ENCODE data around the gene NET1.
A peak's percentile ranks its signal among the peaks of the same experiment; 100 is the strongest.

NET1 gene

DNA sequence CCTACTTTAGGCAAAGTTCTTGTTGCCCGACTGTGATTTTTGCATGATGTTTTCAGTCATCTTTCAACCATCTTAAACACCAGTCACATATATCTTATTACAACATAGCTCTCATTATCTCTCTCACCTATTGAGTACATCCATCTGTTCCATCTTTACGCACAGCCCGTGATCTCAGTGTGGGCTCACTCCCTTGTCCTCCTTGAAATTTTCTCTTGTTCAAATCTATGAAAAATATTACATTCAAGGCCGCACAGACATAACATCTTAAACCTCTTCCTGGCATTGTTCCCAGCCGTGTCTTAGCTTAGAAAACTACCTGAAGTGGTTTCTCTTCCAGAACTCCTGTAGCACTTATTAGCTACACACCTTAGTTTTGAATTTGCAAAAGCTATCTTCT, 32.6 kb downstream of the NET1 start:
- DNase-seq = no peak

DNA sequence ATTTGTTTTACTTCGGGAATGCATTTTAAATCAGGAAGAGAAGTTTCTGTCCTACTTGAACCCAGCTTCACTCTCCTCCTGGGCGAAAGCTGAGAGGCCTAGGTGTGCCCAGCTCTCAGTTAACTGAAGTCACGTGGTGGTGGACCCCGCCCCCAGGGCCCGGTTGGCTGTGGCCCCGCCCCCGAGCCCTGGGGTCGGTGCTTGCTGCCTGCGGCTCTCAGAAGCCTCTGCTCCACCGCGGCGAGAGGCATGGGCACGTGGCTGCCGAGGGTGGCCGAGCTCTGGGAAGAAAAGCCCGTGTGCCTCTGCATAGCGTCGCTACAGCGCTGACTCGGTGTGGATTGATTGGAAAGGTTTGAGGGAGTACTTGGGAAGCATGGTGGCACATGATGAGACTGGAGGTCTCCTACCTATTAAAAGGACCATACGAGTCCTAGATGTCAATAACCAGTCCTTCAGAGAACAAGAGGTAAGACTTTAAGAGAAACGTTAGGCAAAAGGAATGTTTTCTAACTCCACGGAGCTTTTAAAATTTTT, 34.1 kb downstream of the NET1 start:
- peak; percentile 88 for DNase-seq

DNA sequence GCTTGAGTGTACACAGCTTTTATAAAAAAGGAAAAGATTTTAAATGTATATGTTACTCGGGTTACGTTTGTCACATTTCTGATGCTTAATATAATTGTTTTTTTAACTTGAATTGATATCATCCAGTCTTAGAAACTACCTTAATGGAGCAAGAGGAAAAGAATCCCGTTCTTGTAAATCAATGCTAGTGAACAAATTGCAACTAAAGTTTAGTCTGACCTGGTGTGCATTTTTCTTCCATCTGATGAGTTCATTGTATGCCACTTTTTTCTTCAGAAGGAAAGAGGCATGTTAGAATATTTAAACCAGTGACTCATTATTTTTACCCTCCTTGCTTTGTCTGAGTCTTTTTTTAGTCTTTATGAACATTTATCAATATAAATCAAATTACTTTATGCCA, 34.7 kb downstream of the NET1 start:
- DNase-seq = peak; percentile 42

DNA sequence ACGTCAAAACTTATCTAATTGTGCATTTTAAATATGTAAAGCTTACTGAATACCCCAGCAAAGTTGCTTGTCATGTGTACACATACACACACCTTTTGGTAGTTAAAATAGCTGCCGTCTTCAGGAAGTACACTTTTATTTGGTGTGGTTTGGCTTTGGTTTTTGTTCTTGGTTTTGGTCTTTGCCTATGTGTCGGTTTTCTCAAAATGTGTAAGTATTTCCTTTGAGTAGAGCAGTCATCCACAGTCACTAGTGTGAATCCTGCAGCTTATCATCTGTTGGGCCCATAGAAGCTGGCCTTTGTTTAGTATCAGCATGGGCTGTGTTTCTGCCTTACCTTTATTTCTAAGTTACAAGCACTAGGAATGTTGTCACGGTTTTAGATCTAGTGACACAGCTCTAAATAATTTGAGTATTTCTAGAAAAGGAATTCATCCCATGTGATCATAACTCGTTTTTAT, 35.3 kb downstream of the NET1 start:
- peak; percentile 33 for DNase-seq

DNA sequence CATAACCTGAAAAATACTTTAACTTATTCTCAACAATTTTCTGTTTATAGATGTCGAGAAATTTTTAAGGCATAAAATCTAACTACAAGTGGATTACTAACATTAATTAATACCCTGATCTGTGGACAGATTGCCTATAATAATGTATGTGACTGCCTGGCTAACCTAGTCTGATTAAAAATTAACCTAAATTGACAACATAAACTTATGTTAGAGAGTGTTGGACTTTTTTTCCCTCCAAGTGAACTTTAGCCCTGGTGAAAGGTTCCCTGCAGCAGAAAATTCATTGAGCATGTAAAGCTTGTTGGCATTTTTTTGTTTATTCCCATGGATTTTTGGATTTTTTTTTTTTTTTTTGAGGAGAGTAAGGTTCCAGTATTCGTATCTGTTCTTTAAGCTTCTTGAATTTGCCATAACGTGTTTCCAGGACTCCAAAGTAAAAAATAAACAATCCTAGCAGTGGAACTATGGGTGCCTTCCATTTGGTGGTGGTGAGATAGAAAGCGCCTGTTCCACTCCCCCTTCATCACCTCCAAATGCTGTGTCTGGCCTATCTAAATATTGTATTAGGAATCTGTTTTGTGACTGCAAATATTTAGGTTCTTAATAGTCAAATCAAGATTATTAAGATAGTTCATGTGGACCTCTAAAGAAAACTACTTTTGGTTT, 36.1 kb downstream of the NET1 start:
- no peak for DNase-seq

DNA sequence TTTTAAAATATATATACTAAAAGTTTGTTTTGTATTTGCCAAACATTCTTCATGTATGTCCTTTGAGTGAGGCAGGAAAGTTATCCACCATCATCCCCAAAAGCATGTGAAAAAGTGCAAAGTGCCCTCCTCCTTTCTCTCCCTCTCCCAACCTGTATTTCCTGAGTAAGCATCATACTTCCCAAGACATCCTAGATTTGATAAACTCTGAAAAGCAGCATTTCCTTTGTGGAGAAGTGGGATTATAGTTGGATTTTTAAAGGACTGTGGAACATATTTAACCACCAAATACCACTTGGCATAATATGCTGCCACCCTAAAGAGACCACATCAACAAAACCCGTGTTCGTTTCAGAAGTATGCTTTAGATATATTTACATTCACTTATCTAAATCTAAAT, 36.9 kb downstream of the NET1 start:
- no peak for DNase-seq

DNA sequence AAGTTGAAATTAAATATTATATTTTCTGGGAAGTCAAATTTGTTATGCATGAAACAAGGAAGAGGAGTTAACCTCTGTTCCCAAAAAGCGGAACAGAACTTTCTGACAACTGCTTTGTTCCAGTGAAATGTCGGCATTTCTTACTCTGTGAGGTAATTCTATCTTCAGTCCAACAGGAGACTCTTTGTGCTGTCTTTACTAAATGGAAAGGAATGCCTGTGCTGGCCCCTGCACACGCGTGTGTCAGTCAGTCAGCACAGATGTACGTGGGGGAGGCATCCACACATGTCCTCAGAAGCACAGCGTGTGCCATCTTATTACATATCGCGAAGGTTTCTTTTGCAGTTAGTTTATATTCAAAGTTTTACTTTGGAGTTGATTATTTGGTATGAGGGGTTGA, 37.5 kb downstream of the NET1 start:
- peak; percentile 87 for DNase-seq

DNA sequence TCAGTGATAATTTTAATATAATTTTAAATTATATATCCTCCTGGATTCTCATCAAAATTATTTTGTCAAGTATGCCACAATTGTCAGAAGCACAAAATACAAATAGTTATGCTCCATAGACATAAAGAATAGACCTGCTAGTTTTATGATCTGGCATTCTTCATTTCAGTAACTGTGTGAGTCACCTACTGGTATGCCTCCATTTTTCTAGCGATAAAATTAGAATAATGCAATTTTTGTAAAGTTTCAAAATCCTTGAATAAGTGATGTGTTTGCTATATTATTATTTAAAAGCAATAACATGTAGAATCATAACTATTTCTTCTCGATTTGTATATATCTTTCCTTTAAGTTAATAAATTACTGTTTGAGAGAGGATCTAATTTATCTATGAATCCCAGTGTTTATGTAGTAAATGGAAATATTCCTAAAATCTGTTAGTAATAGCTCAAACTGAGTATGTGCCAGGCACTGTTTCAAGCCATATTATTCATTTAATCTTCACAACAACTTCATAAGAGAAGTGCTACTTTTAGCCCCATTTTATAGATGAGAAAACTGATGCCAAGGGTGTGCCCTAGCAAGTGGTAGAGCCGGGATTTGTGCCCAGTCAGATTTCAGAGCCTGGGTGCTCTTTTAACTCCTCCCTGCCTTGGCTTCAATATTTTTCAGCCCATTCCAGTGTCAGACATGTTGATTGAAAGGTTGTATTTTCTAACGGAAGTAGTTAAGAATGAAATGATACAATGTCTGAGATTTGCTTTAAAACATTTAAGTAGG, 38.4 kb downstream of the NET1 start:
- DNase-seq = peak; percentile 33

DNA sequence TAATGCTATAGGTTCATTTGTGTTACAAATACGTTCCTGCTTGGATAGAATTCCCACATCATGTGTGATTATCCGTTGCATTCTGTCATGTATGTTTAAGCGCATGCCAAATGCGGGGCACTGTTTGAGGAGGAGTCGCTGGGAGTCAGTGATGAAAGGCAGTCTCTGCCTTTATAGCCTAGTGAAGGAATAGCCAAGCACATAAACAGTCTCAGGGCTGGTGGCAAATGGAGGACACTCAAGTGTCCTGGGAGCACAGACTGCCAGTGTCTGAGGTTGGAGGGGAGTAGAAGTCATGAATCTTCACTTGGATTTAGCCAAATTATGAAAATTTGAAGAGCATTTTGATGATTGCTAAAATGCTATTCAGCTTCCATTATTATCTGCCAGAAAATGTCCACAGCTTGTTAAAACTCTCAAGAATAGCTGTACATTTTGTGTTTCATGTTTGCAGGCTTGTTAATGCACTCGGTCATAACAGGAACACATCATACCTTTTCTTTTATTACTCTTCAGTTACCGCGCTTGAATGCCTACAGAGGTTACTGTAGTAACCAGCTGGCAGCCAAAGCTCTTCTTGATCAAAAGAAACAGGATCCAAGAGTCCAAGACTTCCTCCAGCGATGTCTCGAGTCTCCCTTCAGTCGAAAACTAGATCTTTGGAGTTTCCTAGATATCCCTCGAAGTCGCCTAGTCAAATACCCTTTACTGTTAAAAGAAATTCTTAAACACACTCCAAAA, 41.6 kb downstream of the NET1 start:
- DNase-seq = no peak

DNA sequence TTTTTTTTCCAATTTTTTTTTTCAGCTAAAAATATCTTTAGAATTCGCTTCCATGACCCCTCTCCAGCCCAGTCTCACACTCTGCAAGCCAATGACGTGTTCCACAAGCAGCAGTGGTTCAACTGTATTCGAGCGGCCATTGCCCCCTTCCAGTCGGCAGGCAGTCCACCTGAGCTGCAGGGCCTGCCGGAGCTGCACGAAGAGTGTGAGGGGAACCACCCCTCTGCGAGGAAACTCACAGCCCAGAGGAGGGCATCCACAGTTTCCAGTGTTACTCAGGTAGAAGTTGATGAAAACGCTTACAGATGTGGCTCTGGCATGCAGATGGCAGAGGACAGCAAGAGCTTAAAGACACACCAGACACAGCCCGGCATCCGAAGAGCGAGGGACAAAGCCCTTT, 44.2 kb downstream of the NET1 start:
- DNase-seq = no peak

DNA sequence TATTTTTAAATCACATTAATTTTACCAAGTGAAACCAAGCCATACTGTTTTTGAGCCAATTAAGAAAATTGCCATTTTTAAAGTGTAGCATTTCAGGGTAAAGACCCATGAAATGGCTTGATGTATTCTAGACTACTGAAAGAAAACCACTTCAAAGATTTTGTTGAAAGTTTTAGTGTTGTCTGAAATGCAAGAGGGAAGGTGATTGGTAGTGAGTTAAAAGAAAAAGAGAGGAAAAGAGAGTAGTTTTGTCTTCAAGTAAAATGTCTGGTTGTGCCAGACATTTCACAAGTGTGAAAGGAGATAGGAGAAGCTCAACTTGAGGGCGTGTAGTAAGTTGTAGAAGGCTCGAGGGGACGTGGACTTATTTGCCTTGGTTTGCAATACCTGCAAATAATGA, 45.4 kb downstream of the NET1 start:
- DNase-seq = no peak

DNA sequence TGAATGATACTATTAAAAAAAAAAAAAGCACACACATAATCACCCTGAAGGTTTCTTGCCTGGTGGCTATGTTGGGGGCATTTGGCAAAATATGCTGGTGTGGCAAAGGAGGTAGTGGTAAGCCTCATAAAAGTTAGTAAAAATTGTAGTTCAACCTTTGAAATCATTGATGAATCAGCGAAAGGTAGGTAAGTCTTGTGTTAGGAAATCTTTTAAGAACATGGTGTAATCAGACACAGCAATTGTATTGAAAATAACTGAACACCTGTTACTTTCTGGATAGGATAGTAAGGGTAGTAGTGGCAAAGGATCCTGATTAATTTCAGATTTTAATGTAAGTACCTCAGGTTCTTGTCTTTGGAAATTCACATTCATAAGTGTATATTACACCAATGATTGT, 46.1 kb downstream of the NET1 start:
- DNase-seq = no peak

DNA sequence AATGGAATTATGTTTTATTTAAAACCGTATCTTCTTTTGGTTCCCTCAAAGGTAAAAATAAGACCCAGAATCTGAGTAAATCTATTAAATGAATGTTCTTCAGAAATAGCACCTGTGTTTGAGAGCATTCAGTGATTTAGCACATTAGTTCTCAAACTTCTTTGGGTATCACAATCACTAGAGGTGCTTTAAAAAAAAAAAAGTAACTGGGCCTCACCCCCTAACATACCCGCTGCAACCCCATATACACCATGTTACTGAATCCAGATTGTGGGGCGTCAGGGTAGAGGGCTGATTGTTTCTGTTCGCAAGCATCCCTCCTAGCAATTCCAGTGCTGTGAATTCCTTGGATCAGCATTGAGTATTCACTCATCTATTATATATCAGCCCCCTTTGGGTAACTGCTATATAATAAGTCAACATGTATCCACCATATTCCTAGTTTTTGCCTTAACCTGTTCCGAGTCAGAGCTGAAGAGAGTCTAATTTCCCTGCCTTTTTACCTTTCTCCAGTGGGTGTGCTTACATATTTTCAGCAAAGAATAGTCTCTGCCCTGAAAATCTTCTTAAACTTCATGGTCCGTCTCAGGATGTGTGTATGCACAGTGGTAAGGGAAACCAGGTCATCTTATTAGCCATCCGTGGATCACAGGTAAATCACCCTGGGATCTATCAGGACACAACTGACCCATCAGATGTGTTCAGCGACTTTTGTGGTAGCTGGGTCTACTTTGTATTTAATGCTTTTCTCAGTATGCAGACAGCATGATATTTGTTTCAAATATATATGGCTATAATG, 46.8 kb downstream of the NET1 start:
- no peak for DNase-seq

DNA sequence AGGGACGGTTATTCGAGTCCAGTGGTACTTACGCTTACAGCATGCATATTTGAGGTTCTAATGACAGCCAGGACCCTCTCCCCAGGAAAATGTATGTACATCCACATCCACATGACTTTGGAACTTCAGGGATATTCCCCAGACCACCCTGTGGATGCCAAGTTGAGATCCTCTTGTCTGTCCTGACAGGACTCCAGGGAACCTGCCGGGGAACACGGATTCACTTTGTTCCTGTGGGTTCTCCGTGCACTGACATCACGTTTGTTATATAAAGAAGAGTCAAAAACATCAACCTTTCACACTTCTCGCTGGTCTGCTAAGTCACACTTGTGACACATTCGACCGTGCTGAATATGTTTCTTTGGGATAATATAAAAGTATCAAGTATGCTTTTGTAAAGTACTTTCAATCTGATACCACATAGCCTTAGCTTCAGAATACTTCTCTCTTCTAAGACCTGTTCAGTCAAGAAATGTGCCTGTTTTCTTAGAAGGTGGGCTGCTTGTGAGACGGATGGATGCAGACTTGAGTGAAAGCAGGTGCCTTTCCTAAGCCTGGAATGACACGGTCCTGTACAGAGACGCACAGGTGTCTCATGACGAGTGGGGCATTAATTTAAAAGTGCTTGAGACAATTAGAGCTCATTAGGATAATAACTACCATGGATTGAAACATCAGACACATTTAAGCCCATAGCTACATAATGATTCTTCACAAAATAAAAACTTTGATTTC, 48.3 kb downstream of the NET1 start:
- no peak for DNase-seq

DNA sequence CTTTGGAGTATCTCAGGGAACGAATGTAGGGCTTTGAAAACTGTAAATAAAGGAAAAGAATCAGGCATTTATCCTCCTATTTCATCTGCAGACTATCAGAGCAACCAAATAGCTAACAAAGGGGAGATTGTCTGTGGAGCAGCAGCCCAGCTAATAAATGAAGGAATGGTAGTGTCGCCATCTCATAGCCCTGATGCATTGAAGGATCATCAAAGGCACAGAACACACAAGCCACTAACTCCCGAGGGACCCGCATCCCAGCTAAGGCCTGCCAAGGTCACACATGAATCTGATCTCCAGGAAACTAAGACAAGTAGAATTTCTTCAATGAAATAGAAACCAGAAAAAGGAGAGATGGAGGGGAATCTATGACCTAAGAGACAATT, 48.8 kb downstream of the NET1 start:
- peak; percentile 40 for DNase-seq

DNA sequence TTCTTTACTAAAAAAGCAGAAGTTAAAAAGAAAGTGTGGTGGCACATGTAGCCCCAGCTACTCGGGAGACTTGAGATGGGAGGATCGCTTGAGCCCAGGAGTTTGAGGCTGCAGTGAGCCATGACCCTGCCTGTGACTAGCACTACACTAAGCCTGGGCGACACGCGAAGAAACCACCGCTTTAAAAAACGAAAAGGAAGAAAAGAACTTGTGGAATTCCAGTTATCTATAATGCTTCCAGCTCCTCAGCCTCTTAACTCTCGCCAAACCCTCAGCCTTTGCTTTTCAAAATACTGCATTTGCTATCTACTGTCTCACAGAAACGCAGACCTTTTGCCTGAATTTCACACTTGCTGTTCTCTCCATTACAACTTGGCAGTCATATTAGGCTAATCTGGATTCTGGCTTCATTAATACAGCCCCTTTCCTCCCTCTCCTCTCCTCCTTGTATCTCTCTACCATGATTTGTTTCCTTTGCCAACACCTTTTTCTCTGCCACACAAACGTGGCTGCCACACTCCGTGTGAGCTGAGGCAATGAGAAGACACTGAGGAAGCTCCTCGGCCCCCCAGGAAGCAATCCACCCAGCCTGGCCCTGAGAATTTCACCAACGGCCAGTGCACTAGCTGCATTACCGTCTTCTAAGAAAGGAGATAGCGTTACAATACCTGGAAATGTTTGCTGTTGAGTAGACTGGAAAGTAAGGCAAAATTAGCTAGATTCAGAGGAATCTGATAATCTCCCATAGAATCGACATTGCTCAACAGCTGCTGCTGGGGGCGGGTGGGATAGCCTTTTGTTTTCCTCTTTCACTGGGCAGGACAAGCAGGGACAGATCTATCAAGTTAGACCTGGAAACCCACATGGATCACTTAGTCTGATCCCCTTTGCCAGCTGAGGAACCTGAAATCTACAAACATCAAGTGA, 49.8 kb downstream of the NET1 start:
- peak; percentile 60 for DNase-seq

DNA sequence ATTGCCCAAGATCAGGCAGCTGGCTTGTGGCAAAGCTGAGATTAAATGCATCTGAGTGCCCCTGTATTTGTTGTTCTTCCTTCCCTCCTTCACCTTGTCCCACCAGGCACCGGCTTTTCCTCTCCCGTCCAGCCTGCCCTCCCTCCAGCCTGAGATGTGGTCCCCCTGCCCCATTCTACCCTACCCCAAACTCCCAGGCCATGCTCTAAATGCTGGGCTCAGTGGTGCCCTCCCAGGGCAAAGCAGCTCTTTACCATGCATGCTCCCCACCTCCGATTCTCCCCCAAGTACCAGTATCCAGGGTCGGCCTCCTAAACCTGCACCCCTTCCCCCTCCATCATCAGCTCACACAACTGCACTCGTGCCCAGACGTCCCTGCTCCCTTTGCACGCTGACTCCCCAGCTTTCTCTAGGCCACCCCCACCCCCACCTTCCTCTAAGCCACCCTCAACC, 50.5 kb downstream of the NET1 start:
- DNase-seq = no peak

DNA sequence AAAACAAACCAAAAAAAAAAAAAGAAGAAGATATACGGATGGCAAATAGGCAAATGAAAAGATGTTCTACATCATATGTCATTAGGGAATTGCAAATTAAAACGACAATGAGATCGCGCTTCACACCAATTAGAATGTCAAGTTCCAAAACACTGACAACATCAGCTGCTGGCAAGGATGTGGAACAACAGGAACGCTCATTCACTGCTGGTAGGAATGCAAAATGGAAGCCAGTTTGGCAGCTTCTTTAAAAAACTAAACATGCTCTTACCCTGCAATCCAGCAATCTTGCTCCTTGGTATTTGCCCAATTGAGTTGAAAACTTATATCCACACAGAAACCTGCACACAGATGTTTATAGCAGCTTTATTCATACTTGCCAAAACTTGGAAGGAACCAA, 52.2 kb downstream of the NET1 start:
- no peak for DNase-seq

DNA sequence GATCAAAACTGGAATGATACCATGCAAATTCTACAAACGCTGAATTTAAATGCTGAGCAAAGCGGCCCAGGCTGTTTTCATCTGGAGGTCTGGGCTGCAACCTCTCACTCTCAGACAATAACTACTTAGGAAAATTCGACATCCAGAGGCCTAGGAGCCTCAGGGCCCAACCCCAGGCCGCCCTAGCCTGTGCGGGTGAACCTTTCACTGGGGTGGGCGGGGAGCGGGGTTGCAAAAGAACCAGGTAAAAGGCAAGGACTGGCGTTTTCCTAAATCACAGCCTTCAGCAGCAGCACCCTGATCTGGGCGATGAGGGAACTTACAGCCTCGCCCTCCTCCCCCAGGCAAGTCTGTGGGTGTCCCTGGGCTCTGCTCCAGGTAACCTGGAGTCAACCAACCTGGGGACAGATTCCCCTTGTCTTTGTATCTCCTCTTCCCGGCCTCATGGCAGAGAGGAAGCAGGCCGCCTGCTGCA, 53.7 kb downstream of the NET1 start:
- DNase-seq = no peak

DNA sequence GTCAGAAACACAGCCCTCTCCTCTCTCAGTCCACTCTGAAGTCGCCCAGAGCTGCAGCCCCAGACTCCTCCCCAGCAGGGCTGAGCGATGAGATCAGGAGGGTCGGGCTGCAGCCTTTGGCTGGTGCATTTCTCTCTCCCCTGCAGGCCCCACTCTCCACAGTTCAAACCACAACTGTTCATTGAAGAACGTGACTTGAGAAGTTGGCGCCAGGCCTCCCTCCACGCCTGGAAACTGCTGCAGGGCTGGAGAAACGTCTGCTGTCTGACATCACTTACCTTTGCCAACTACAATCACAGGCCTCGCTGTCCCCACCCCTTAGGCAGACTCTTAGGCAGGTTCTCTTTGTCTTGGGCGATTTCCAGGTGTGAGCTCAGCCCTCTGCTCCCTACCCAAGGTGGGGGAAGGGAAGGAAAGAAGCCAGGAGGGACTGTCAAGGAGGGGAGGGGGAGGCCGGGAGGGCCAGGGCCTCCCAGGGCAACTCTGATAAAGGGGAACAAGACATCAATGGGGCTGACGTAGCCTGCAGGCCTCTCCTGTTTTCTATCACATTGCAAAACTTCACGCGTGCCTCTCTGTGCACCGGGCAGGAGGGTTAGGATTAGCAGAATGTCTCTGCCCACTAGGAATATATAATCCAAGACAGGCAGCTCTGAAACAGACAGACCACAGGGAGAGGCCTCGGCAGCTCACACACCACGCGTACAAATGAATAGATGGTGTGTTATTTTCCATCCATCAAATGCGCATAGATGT, 54.3 kb downstream of the NET1 start:
- DNase-seq = peak; percentile 90

All from fibroblast of skin of right biceps (primary cell).